ENCODE results near the gene FAM83G.
"Not testable (repeated sequence)": the region's sequence is repeated elsewhere in the genome, so short reads cannot be mapped to it uniquely, and the experiment has no call there.

The FAM83G gene

GRCh38 chr17:19022128-19022527 lies 17.6 kb upstream of the FAM83G start:
- DNase-seq, result no peak

DNA sequence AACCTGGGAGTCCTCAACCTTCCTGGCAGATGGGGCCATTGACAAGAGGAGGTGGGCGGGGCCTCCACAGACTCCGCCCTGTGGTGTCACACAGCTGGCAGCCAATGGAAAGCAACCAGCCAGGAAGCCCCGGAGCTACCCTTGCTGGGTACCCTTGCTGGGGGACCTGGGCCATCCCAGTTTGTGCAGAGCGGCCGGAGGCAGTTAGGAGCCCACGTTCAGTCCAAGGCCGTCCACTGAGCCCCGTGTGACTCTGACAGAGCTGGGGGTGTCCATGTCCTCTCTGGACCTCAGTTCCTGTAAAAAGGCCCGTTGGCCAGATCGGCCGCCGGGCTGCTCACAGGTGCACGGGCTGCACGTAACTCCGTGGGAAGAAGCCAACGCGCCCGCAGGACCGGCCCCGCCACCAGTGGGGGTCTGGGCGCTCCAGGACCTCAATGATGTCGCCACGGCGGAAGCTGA lies 17.1 kb upstream of the FAM83G start:
- peak; percentile 28 for DNase-seq

- DNase-seq, result not testable (repeated sequence)
These were observed 16.6 kb upstream of the FAM83G start for GRCh38 chr17:19021011-19021621.

DNA sequence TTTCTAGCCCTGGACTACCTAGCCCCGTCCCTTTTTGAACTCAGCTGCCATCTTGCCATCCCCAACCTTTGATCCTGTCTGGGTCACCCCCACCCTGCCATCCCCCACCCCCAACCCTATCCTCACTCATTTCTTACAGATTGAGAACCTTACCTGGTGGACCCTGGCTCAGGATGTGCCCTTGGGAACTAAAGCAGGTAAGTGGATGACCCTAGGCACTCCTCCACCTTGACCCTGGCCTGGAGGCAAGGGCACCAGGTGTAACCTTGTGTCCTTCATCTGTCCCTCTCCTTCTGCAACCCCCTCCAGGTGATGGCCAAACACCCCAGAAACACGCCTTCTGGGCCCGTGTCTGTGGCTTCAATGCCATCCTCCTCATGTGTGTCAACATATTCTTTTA lies 15.5 kb upstream of the FAM83G start:
- no peak for DNase-seq

DNA sequence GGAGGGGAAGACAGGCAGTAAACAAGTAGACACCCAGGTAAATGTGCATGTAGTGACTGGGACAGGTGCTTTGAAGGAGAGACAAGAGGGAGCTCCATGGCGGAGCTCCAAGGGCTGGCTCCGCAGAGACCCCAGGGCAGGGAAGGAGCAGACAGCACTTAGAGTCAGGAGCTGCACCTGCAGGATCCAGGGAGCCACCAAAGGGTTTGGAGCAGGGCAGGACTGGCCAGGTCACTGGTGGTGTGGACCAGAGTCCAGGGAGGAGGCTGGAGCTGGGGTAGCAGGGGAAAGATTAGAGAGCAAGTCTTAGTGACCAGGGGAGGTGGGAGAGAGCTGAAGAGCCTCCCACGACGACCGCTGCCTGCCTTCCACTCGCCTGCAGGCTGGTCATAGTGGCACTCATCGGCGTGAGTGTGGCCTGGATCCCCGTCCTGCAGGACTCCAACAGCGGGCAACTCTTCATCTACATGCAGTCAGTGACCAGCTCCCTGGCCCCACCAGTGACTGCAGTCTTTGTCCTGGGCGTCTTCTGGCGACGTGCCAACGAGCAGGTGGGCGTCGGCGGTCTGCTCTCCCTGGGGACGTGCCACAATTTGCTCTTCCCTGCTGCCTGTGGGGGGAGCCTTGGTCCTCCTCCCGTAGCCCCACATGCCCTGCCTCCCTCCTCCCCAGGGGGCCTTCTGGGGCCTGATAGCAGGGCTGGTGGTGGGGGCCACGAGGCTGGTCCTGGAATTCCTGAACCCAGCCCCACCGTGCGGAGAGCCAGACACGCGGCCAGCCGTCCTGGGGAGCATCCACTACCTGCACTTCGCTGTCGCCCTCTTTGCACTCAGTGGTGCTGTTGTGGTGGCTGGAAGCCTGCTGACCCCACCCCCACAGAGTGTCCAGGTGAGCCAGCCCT lies 14.7 kb upstream of the FAM83G start:
- no peak for DNase-seq

GRCh38 chr17:19018600-19018950 lies 14.0 kb upstream of the FAM83G start:
- no peak for DNase-seq

DNA sequence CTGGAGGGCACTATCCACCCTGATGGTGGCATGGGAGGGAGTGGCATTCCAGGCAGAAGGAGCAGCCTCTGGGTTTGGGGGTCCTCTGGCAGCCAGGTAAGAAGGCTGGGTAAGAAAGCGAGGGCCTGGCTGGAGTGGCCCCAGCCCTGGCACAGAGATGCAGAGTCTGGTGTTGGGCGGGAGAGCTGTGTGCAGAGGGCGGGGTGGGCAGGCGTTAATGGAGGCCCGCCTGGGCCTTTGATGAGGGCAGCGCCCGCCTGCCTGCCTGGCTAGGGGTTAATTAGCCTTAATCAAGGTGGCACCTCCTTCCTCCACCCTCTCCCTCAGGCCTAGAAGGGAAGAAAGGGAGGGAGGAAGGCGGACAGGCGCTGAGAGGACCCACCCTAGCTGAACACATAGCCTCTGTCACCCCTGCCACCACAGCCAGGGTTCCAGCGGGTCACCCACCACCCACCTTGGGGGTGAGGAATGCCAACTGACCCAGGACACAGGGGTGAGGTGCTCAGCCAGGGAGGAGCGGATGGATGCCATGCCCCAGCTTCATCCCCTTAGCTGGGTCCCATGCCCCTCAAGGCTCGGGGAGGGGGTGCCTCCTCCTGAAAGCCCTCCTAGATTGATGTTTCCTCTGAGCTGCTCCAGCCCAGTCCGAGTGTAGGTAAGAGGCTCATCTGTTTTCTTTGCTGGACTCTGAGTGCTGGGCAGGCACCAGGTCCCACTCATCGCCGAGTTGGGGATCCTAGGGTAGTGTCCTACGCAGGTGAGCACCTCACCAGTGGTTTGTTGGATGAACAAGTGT lies 13.4 kb upstream of the FAM83G start:
- DNase-seq, result no peak

DNA sequence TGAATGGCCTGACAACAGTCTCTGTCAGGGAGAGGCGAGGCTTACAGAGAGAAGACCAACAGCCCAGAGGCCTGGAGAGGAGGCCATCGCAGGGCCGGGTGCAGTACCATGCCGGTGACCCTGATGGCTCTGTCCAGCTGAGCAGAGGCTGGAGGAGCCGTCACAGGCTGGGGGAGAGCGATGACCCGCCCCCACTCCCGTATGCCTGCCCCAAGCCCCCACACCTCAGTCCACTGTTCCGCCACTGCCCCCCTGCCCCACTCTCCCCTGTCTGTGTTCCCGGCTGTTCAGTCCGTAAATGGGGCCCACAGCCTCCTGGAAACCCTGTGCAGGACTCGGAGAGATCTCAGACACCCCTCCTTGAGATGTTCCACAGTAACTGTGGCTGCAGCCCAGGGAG lies 12.8 kb upstream of the FAM83G start:
- no peak for DNase-seq

DNA sequence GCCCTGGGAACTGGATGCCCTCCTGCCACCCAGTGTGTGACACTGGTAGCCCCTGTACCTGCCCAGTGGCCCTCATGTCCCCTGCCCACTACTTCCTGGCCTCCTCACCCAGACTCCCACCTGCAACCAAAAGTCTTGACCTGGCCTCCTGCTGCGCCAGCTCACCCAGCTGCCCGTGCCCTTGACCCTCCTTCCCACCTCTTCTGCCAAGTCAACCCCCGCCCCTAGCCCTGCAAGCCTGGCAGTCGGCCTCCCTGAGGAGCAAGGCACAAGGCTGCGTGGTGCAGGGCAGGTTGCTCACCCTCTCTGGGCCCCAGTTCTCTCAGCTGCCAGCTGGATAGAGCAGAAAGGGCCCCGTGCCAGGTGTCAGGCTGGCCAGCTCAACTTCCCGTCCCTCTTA lies 12.3 kb upstream of the FAM83G start:
- no peak for DNase-seq

- DNase-seq, result no peak
These were observed 11.7 kb upstream of the FAM83G start for GRCh38 chr17:19016297-19016696.

- no peak for DNase-seq
These were observed 10.9 kb upstream of the FAM83G start for GRCh38 chr17:19015428-19015827.

- DNase-seq, result no peak
These were observed 10.2 kb upstream of the FAM83G start for GRCh38 chr17:19014628-19015215.

DNA sequence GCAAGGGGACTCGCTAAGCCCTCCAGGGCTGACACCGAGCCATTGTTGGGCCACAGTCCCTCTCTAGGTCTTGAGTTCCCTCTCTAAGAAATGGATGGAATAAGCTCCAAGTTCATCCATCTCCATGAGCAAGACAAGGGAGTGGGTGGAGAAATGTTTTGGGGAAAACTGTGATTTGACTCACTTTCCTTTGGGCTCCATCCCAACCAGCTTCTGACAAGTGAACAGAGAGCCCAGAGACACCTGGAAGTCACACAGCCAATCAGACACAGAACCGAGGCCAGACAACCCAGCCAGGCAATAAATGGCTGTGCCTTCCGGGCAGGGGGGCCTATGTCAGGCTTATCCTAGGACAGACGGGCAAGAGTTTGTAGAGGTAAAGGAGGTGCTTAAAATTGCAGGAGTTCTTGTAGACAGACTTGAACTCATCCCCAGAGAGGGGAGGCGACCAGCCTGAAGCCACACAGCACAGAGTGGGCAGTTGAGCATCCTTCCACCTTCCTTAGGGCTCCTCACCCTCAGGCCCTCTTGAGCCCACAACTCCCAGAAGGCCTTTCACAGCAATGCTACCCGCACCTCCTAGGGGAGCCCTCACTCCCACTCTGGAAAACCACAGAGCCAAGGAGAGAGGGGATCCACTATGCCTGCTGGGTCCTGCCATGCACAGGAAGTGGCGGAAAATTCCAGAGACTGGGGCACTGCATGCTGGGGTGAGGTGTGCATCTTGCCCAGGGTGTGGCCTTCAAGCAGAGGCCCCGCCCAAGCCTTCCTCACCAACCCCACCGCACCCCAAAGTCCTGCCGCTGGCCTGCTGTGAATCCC lies 9.5 kb upstream of the FAM83G start:
- no peak for DNase-seq

DNA sequence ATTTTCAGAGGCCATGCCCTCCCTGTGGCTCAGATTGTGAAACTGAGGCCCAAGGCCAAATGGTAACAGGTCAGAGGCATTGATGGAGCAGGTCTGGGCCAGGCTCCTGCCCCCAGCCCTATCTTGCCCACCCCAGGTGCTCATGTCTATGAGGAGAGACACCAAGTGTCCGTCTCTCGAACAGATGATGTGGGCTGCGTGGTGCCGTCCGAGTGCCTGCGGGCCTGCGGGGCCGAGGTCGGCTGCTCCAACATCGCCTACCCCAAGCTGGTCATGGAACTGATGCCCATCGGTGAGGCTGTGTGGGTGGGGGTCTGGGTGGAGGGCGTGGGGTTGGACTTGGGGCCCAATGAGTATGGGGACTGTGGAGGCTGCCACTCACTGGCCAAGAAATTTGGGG lies 8.7 kb upstream of the FAM83G start:
- DNase-seq, result no peak

DNA sequence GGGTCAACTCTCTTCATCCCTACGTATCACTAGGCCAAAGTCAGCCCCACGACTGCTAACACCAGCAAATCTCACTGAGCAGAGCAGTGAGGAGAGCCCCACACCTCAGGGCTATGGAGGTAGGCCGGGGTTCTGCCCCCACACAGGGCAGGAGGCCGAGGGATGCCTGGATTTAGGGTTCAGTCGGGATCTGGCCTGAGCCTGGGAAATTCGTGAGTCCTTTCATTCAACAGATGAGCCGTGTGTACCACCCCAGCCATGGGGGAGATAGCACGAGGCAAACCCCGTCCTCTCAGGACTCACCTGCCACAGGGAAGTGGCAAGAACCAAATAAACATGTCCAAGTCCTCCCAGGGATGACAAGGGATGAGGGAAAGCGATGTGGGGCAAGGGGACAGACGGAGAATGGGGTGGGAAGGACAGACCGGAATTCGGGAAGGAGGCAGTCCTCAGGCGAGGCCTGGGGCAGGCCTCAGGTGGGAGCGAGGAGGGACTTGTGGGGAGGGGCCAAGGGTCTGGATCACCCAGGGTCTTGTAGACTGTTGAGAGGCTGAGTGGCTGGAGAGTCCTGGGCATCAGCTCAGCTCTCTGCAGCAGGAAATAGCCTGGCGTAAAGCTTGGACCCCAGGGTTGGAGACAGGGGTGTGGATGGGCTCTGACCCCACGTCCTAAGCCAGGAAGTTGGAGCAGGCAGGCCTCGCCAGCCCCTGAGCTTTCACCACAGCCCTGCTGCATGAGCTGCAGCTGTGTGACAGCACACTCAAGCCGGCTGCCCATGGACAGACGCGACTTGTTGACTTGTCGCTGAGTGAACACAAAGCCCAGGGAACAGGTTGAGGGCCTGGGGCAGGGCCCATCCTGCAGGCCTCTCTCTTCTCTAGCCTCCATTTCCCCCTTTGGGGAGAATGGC lies 7.9 kb upstream of the FAM83G start:
- DNase-seq, result no peak

- no peak for DNase-seq
These were observed 7.0 kb upstream of the FAM83G start for GRCh38 chr17:19011581-19011980.

DNA sequence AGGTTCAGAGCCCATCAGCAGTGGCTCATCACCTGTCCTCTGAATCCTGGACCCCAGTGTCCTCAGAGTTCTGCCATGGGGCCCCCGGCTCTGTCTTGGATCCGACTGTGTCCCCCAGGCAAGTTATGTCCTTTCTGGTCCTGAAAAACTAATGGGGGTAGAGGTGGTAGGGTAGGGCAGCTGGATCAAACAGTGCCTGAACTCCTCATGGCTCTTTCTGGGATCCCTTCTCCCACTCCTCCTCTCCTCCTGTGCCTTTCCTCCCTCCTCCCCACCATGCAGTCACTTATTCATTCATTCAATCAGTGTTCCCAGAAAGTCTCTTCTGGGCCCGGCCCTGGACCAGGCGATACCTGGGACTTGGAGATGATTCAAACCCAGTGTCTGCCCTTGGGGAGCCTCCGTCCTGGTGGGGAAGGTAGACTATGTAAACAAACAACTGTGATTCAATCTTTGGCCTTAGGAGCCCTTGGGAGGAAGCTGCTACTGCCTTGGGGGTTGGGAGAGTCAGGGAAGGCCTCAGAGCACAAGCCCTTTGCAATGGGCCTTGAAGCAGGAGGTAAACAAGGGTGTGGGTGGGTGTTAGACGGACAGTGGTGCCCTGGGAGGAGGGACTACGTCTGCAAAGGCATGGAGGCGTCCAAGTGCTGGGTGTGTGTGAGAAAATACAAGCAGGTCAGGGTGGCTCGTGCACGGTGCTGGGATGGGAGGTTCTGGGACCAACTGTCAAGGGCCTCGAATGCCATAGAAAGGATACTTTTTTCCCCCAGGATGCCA lies 6.4 kb upstream of the FAM83G start:
- no peak for DNase-seq

DNA sequence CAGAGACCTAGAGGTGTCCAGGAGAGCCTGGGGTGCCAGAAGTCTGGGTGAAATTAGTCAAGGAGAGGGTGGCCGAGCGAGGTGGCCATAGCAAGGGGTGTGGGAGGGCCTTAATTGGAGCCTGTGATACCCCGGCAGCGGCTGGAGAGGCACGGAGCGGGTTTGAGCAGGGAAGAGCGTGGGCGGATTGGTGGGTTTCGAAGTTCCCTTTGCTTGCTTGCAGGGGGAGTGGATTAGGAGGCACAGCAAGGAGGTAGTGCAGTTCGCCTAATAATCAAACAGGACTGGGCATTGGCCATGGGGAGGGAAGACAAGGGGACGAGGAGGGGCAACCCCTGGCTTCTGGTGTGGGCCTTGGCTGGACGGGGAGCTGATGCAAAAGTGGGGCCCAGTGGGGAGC lies 5.4 kb upstream of the FAM83G start:
- DNase-seq, result no peak

DNA sequence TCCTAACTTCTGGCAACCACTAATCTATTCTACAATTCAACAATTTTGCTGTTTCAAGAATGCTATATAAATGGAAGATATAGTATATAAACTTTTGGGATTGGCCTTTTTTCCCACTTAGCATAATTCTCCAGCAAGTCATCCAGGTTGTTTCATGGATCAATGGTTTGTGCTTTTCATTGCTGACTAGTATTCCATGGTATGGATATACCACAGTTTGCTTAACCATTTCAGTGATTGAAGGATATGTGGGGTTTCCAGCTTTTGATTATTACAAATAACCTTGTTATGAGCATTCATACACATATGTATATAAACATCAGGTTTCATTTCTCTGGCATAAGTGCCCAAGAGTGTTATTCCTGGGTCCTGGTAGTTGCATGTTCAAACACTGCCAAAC lies 2.1 kb upstream of the FAM83G start:
- no peak for DNase-seq

DNA sequence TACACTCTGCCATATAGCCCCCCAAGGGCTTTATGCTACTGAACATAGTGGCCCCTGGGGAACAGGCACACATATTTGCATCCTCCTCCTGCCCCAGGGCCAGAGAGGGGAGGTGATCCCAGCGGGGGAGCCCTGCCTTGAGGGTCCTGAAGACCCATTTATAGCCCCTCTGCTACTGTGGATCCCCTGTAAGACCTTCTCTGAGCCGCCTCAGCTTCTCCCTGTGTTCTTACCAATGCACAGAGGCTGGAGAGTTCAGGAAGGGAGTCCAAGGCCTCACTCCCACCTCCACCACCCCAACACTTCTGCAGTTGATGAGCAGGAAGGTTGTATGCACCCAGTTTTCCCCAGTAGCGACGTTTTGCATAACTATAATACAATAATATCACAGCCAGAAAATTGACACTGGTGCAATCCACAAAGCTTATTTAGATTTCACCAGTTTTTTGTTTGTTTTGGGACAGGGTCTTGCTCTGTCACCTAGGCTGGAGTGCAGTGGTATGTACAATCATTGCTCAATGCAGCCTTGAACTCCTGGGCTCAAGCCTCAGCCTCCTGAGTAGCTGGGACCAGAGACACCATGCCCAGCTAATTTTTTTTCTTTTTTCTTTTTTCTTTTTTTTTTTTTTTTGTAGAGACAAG lies 1.3 kb upstream of the FAM83G start:
- no peak for DNase-seq
